GM23338 (cell line): ENCODE results near the gene PNMA8B. TPM values are rescaled to one million over a fixed set of nuclear protein-coding genes. Genes with fewer than 3 reads are reported as not detected.

ENCODE experiments used
- CREB1 ChIP-seq: fragments of 250-450 bp; sonication (Bioruptor Pico); IDR thresholded peaks from 2 replicates; pipeline ENCODE4 v1.5.0; 2020; ENCODE audit warnings: low read depth, mild to moderate bottlenecking, moderate library complexity
- CTCF ChIP-seq, 2 experiments: fragments of 200-600 bp in 1 of 2; sonication (generic) in 1 of 2; conservative IDR thresholded peaks; 2 replicates each; pipeline versions ENCODE4 v1.5.1 to v1.6.1; 2016 to 2017; ENCODE audit warnings: antibody characterized with exemption in 2 of 2, low read depth in 2 of 2, mild to moderate bottlenecking in 2 of 2, moderate library complexity in 1 of 2
- EZH2 ChIP-seq: fragments of 200-600 bp; sonication (generic); IDR thresholded peaks from one replicate; pipeline ENCODE4 v1.8.0; 2017; ENCODE audit warnings: antibody characterized with exemption, mild to moderate bottlenecking, low read depth; ENCODE audit not compliant: unreplicated experiment
- EZH2phosphoT487 ChIP-seq: fragments of 200-600 bp; sonication (generic); IDR thresholded peaks from one replicate; pipeline ENCODE4 v1.8.1; 2018; ENCODE audit warnings: antibody characterized with exemption; ENCODE audit not compliant: unreplicated experiment
- JUNB ChIP-seq: IDR thresholded peaks from one replicate; pipeline ENCODE4 v1.6.1; 2016; ENCODE audit warnings: antibody characterized with exemption; ENCODE audit not compliant: unreplicated experiment
- NANOG ChIP-seq: IDR thresholded peaks from 2 replicates; pipeline ENCODE4 v1.6.1; 2016; ENCODE audit warnings: antibody characterized with exemption, borderline replicate concordance
- POLR2AphosphoS5 ChIP-seq: IDR thresholded peaks from 2 replicates; pipeline ENCODE4 v1.6.1; 2016; ENCODE audit warnings: antibody characterized with exemption, low read depth
- ZNF331 ChIP-seq: fragments of 250-450 bp; sonication (Bioruptor Pico); IDR thresholded peaks from 2 replicates; pipeline ENCODE4 v1.5.0; 2020; ENCODE audit warnings: low read depth, mild to moderate bottlenecking, moderate library complexity
- polyA plus RNA-seq: library from polyadenylated mRNA; unstranded; fragments of >200 nt; fragmentation: Nextera tagmentation; extraction: Ambion mirVana; gene quantifications from 2 replicates; pipeline ENCODE4 v1.2.1, GENCODE V29; 2016
- total RNA-seq: library from RNA; depleted of rRNA; stranded (reverse); fragments of >200 nt; shearing (Covaris generic); gene quantifications from 2 replicates; pipeline ENCODE4 v1.2.3, GENCODE V29; 2014
- TF ChIP-seq, protein P1 (sequence below): fragments of 250-450 bp; sonication (Bioruptor Pico); IDR thresholded peaks from 2 replicates; pipeline ENCODE4 v1.5.0; 2020; ENCODE audit warnings: mild to moderate bottlenecking, moderate library complexity
- TF ChIP-seq, protein P2 (sequence below): IDR thresholded peaks from 2 replicates; pipeline ENCODE4 v1.6.1; 2016; ENCODE audit warnings: antibody characterized with exemption

Gene PNMA8B
- total and polyA plus RNA-seq, 2 experiments from 2014 or later, result 0.44 to 1.7 TPM

DNA sequence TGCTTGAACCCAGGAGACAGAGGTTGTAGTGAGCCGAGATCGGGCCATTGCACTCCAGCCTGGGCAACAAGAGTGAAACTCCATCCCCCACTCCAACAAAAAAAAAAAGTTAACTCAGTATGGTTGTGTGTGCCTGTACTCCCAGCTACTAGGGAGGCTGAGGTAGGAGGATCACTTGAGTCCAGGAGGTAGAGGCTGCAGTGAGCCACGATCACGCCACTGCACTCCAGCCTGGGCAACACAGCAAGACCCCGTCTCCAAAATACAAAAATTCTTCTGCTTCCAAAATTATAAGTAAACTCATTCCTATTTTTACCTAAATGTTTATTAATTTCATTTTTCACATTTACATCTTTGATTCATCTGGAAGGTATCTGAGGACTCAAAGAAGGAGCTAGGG, 38.7 kb downstream of the PNMA8B start (continued):
- TF ChIP-seq, protein P1, sequence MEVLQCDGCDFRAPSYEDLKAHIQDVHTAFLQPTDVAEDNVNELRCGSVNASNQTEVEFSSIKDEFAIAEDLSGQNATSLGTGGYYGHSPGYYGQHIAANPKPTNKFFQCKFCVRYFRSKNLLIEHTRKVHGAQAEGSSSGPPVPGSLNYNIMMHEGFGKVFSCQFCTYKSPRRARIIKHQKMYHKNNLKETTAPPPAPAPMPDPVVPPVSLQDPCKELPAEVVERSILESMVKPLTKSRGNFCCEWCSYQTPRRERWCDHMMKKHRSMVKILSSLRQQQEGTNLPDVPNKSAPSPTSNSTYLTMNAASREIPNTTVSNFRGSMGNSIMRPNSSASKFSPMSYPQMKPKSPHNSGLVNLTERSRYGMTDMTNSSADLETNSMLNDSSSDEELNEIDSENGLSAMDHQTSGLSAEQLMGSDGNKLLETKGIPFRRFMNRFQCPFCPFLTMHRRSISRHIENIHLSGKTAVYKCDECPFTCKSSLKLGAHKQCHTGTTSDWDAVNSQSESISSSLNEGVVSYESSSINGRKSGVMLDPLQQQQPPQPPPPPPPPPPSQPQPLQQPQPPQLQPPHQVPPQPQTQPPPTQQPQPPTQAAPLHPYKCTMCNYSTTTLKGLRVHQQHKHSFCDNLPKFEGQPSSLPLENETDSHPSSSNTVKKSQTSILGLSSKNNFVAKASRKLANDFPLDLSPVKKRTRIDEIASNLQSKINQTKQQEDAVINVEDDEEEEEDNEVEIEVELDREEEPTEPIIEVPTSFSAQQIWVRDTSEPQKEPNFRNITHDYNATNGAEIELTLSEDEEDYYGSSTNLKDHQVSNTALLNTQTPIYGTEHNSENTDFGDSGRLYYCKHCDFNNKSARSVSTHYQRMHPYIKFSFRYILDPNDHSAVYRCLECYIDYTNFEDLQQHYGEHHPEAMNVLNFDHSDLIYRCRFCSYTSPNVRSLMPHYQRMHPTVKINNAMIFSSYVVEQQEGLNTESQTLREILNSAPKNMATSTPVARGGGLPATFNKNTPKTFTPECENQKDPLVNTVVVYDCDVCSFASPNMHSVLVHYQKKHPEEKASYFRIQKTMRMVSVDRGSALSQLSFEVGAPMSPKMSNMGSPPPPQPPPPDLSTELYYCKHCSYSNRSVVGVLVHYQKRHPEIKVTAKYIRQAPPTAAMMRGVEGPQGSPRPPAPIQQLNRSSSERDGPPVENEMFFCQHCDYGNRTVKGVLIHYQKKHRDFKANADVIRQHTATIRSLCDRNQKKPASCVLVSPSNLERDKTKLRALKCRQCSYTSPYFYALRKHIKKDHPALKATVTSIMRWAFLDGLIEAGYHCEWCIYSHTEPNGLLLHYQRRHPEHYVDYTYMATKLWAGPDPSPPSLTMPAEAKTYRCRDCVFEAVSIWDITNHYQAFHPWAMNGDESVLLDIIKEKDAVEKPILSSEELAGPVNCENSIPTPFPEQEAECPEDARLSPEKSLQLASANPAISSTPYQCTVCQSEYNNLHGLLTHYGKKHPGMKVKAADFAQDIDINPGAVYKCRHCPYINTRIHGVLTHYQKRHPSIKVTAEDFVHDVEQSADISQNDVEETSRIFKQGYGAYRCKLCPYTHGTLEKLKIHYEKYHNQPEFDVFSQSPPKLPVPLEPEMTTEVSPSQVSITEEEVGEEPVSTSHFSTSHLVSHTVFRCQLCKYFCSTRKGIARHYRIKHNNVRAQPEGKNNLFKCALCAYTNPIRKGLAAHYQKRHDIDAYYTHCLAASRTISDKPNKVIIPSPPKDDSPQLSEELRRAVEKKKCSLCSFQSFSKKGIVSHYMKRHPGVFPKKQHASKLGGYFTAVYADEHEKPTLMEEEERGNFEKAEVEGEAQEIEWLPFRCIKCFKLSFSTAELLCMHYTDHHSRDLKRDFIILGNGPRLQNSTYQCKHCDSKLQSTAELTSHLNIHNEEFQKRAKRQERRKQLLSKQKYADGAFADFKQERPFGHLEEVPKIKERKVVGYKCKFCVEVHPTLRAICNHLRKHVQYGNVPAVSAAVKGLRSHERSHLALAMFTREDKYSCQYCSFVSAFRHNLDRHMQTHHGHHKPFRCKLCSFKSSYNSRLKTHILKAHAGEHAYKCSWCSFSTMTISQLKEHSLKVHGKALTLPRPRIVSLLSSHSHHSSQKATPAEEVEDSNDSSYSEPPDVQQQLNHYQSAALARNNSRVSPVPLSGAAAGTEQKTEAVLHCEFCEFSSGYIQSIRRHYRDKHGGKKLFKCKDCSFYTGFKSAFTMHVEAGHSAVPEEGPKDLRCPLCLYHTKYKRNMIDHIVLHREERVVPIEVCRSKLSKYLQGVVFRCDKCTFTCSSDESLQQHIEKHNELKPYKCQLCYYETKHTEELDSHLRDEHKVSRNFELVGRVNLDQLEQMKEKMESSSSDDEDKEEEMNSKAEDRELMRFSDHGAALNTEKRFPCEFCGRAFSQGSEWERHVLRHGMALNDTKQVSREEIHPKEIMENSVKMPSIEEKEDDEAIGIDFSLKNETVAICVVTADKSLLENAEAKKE (CRISPR knock-in tag), result no peak
- TF ChIP-seq, protein P2, sequence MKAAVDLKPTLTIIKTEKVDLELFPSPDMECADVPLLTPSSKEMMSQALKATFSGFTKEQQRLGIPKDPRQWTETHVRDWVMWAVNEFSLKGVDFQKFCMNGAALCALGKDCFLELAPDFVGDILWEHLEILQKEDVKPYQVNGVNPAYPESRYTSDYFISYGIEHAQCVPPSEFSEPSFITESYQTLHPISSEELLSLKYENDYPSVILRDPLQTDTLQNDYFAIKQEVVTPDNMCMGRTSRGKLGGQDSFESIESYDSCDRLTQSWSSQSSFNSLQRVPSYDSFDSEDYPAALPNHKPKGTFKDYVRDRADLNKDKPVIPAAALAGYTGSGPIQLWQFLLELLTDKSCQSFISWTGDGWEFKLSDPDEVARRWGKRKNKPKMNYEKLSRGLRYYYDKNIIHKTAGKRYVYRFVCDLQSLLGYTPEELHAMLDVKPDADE, result no peak
- TF ChIP-seq ZNF331 (CRISPR knock-in tag) (no peak), EZH2 (no peak), CTCF (conservative IDR thresholded peaks at IDR 0.05; ENCODE audit: low read depth in 2 of 2) (no peak), POLR2AphosphoS5 (no peak), JUNB (no peak), NANOG (no peak), CREB1 (CRISPR knock-in tag) (no peak), EZH2phosphoT487 (no peak)
